ACC112 (cell line): ENCODE results near the gene CD38.

ENCODE experiments used
- H2AFZ ChIP-seq: fragments of 200-600 bp; sonication (generic); one replicate; pipeline ENCODE4 v1.6.0; 2017; ENCODE audit warnings: antibody characterized with exemption, low read length; ENCODE audit not compliant: unreplicated experiment
- H3K27ac ChIP-seq: fragments of 200-600 bp; sonication (generic); 2 replicates; pipeline ENCODE4 v1.5.1; 2014; ENCODE audit warnings: low read depth, mild to moderate bottlenecking, antibody characterized with exemption, low read length, moderate library complexity
- H3K27me3 ChIP-seq: fragments of 200-600 bp; sonication (generic); 2 replicates; pipeline ENCODE4 v1.6.1; 2014; ENCODE audit warnings: mild to moderate bottlenecking, antibody characterized with exemption, low read length, moderate library complexity, mixed read lengths; ENCODE audit not compliant: insufficient read depth
- H3K36me3 ChIP-seq: fragments of 200-600 bp; sonication (generic); 2 replicates; pipeline ENCODE4 v1.6.1; 2016; ENCODE audit warnings: mild to moderate bottlenecking, antibody characterized with exemption, low read length, moderate library complexity, mixed read lengths; ENCODE audit not compliant: insufficient read depth
- H3K4me1 ChIP-seq: fragments of 200-600 bp; sonication (generic); one replicate; pipeline ENCODE4 v1.6.1; 2016; ENCODE audit warnings: low read length, mixed read lengths; ENCODE audit not compliant: insufficient read depth, unreplicated experiment, control insufficient read depth
- H3K4me3 ChIP-seq: fragments of 200-600 bp; sonication (generic); 2 replicates; pipeline ENCODE4 v1.5.1; 2014; ENCODE audit warnings: mild to moderate bottlenecking, low read depth, low read length
- H3K79me2 ChIP-seq: fragments of 200-600 bp; sonication (generic); one replicate; pipeline ENCODE4 v1.6.0; 2016; ENCODE audit warnings: low read length; ENCODE audit not compliant: control insufficient read depth, unreplicated experiment, insufficient read depth

The CD38 gene

GRCh38 chr4:15744016-15744545, 34.0 kb upstream of the CD38 start:
- 0 out of 2 replicates have a peak, but pooled peaks cover 4% of the 10 kb centered on the region for H3K27me3 ChIP-seq
- H3K4me3 ChIP-seq = no peak overlapping the region
- no peak overlapping the region for H3K27ac ChIP-seq

GRCh38 chr4:15746110-15746509, 32.0 kb upstream of the CD38 start:
- H3K27ac ChIP-seq = no peak overlapping the region
- H3K4me1 ChIP-seq = no peaks in the 10 kb centered on the region
- no peak overlapping the region for H3K4me3 ChIP-seq
- 0 out of 2 replicates have a peak, but pooled peaks cover 4% of the 10 kb centered on the region for H3K27me3 ChIP-seq
- H3K79me2 ChIP-seq = no peaks in the 10 kb centered on the region
- no peaks in the 10 kb centered on the region for H3K36me3 ChIP-seq
- no peak overlapping the region for H2AFZ ChIP-seq

More at GRCh38 chr4:15744016-15744545, 34.0 kb upstream of the CD38 start:
- Histone ChIP-seq H2AFZ (no peak overlapping the region), H3K4me1 (no peaks in the 10 kb centered on the region), H3K36me3 (no peaks in the 10 kb centered on the region), H3K79me2 (no peaks in the 10 kb centered on the region)

GRCh38 chr4:15749001-15749400, 29.1 kb upstream of the CD38 start:
- H3K4me1 ChIP-seq = no peaks in the 10 kb centered on the region
- H3K27me3 ChIP-seq = no peaks in the 10 kb centered on the region
- no peak overlapping the region for H2AFZ ChIP-seq
- H3K79me2 ChIP-seq = no peaks in the 10 kb centered on the region
- H3K27ac ChIP-seq = no peak overlapping the region
- no peaks in the 10 kb centered on the region for H3K36me3 ChIP-seq
- H3K4me3 ChIP-seq = no peak overlapping the region

GRCh38 chr4:15751153-15751552, 27.0 kb upstream of the CD38 start:
- no peaks in the 10 kb centered on the region for H3K79me2 ChIP-seq
- H3K27ac ChIP-seq = no peak overlapping the region
- no peaks in the 10 kb centered on the region for H3K36me3 ChIP-seq
- no peak overlapping the region for H3K4me3 ChIP-seq
- H2AFZ ChIP-seq = no peak overlapping the region
- no peaks in the 10 kb centered on the region for H3K27me3 ChIP-seq
- H3K4me1 ChIP-seq = peaks cover 8% of the 10 kb centered on the region

GRCh38 chr4:15753081-15753480, 25.0 kb upstream of the CD38 start:
- no peak overlapping the region for H3K27ac ChIP-seq

GRCh38 chr4:15753786-15754185, 24.3 kb upstream of the CD38 start:
- H3K4me3 ChIP-seq = no peak overlapping the region
- H3K4me1 ChIP-seq = peaks cover 14% of the 10 kb centered on the region
- H3K27ac ChIP-seq = peak overlapping the region; percentile 14; the same call in 1 of the 2 replicates
- H3K27me3 ChIP-seq = no peaks in the 10 kb centered on the region
- no peaks in the 10 kb centered on the region for H3K36me3 ChIP-seq
- H3K79me2 ChIP-seq = no peaks in the 10 kb centered on the region
- H2AFZ ChIP-seq = no peak overlapping the region

More at GRCh38 chr4:15753081-15753480, 25.0 kb upstream of the CD38 start:
- no peaks in the 10 kb centered on the region for H3K79me2 ChIP-seq
- H3K27me3 ChIP-seq = no peaks in the 10 kb centered on the region
- no peaks in the 10 kb centered on the region for H3K36me3 ChIP-seq
- H3K4me3 ChIP-seq = no peak overlapping the region
- H2AFZ ChIP-seq = no peak overlapping the region
- peaks cover 14% of the 10 kb centered on the region for H3K4me1 ChIP-seq

GRCh38 chr4:15754323-15754722, 23.8 kb upstream of the CD38 start:
- no peaks in the 10 kb centered on the region for H3K36me3 ChIP-seq
- H3K4me1 ChIP-seq = peaks cover 14% of the 10 kb centered on the region
- H3K27ac ChIP-seq = peak overlapping the region; percentile 14; the same call in 1 of the 2 replicates
- no peaks in the 10 kb centered on the region for H3K27me3 ChIP-seq
- H2AFZ ChIP-seq = no peak overlapping the region
- no peak overlapping the region for H3K4me3 ChIP-seq
- H3K79me2 ChIP-seq = no peaks in the 10 kb centered on the region

GRCh38 chr4:15755321-15756155, 22.6 kb upstream of the CD38 start:
- Histone ChIP-seq H2AFZ (no peak overlapping the region), H3K79me2 (no peaks in the 10 kb centered on the region), H3K4me1 (peaks cover 14% of the 10 kb centered on the region), H3K36me3 (no peaks in the 10 kb centered on the region), H3K27ac (no peak overlapping the region; the same call in 1 of the 2 replicates), H3K27me3 (0 out of 2 replicates have a peak, but pooled peaks cover 7% of the 10 kb centered on the region), H3K4me3 (no peak overlapping the region)

- H3K27ac ChIP-seq = no peak overlapping the region
- H3K27me3 ChIP-seq = 0 out of 2 replicates have a peak, but pooled peaks cover 7% of the 10 kb centered on the region
- H3K36me3 ChIP-seq = no peaks in the 10 kb centered on the region
- no peaks in the 10 kb centered on the region for H3K79me2 ChIP-seq
- no peak overlapping the region for H2AFZ ChIP-seq
- peaks cover 14% of the 10 kb centered on the region for H3K4me1 ChIP-seq
- H3K4me3 ChIP-seq = no peak overlapping the region
These were observed 21.7 kb upstream of the CD38 start for GRCh38 chr4:15756361-15756861.

GRCh38 chr4:15757054-15757453, 21.1 kb upstream of the CD38 start:
- no peak overlapping the region for H3K27ac ChIP-seq

More at GRCh38 chr4:15757054-15757453, 21.1 kb upstream of the CD38 start:
- no peaks in the 10 kb centered on the region for H3K36me3 ChIP-seq
- H2AFZ ChIP-seq = no peak overlapping the region
- H3K4me1 ChIP-seq = peaks cover 14% of the 10 kb centered on the region
- no peaks in the 10 kb centered on the region for H3K79me2 ChIP-seq
- H3K27me3 ChIP-seq = 0 out of 2 replicates have a peak, but pooled peaks cover 7% of the 10 kb centered on the region
- no peak overlapping the region for H3K4me3 ChIP-seq
